ENCODE measurements around the gene KAZN.

Gene KAZN

GRCh38 chr1:15012822-15013221, 414.3 kb downstream of the KAZN start:
- no peak for DNase-seq (ENCODE audit: low spot score)

- no peak for DNase-seq (ENCODE audit: low spot score)
Observed at GRCh38 chr1:15013767-15014166, 415.3 kb downstream of the KAZN start.

GRCh38 chr1:15014516-15014915, 416.0 kb downstream of the KAZN start:
- DNase-seq (ENCODE audit: low spot score), result no peak

GRCh38 chr1:15016001-15016400, 417.5 kb downstream of the KAZN start:
- DNase-seq (ENCODE audit: low spot score), result no peak

GRCh38 chr1:15016526-15016925, 418.0 kb downstream of the KAZN start:
- no peak for DNase-seq (ENCODE audit: low spot score)

- DNase-seq (ENCODE audit: low spot score), result no peak
Observed at GRCh38 chr1:15017120-15017519, 418.6 kb downstream of the KAZN start.

- no peak for DNase-seq (ENCODE audit: low spot score)
Observed at GRCh38 chr1:15018767-15019166, 420.3 kb downstream of the KAZN start.

- no peak for DNase-seq (ENCODE audit: low spot score)
Observed at GRCh38 chr1:15020943-15021745, 422.7 kb downstream of the KAZN start.

GRCh38 chr1:15022048-15022447, 423.6 kb downstream of the KAZN start:
- no peak for DNase-seq (ENCODE audit: low spot score)

- DNase-seq (ENCODE audit: low spot score), result no peak
Observed at GRCh38 chr1:15023205-15023604, 424.7 kb downstream of the KAZN start.

- DNase-seq (ENCODE audit: low spot score), result no peak
Observed at GRCh38 chr1:15023976-15024375, 425.5 kb downstream of the KAZN start.

GRCh38 chr1:15026117-15026489, 427.6 kb downstream of the KAZN start:
- DNase-seq (ENCODE audit: low spot score), result no peak

- no peak for DNase-seq (ENCODE audit: low spot score)
Observed at GRCh38 chr1:15027515-15027986, 429.1 kb downstream of the KAZN start.

GRCh38 chr1:15028102-15028501, 429.6 kb downstream of the KAZN start:
- no peak for DNase-seq (ENCODE audit: low spot score)

GRCh38 chr1:15028616-15029015, 430.1 kb downstream of the KAZN start:
- no peak for DNase-seq (ENCODE audit: low spot score)

- no peak for DNase-seq (ENCODE audit: low spot score)
Observed at GRCh38 chr1:15029036-15029435, 430.6 kb downstream of the KAZN start.

GRCh38 chr1:15029786-15030185, 431.3 kb downstream of the KAZN start:
- no peak for DNase-seq (ENCODE audit: low spot score)

GRCh38 chr1:15031251-15031933, 432.9 kb downstream of the KAZN start:
- DNase-seq (ENCODE audit: low spot score), result no peak

GRCh38 chr1:15033264-15033663, 434.8 kb downstream of the KAZN start:
- no peak for DNase-seq (ENCODE audit: low spot score)

GRCh38 chr1:15034656-15035055, 436.2 kb downstream of the KAZN start:
- DNase-seq (ENCODE audit: low spot score), result no peak

GRCh38 chr1:15035236-15035635, 436.8 kb downstream of the KAZN start:
- no peak for DNase-seq (ENCODE audit: low spot score)

GRCh38 chr1:15036101-15036500, 437.6 kb downstream of the KAZN start:
- no peak for DNase-seq (ENCODE audit: low spot score)

- DNase-seq (ENCODE audit: low spot score), result no peak
Observed at GRCh38 chr1:15038232-15039016, 439.9 kb downstream of the KAZN start.
